ENCODE data around the gene CDH4.

GRCh38 chr20:61254881-61255626 is 3.0 kb downstream of the CDH4 start:
- TF ChIP-seq POLR2AphosphoS5 (IDR thresholded peaks at IDR 0.05) (no peak), POLR2A (IDR thresholded peaks at IDR 0.05) (no peak), EP300 (IDR thresholded peaks at IDR 0.05) (no peak)

Measured in sigmoid colon (tissue), 4 donors.